Panc1 (cell line): ENCODE results near the gene DPYD. TPM values are rescaled to one million over a fixed set of nuclear protein-coding genes. Genes with fewer than 3 reads are reported as not detected.

Experiments used
- ATAC-seq: fragments of 200-7000 bp; cut with Tn5 transposase; 2 replicates; pipeline ENCODE4 v1.9.1; 2020; ENCODE audit warnings: mild to moderate bottlenecking, moderate library complexity
- BruUV-seq: library from RNA; stranded (reverse); fragments of 400-500 nt; replicated peaks from 2 replicates; lab custom pipeline; 2021; lab: Mats Ljungman, UMichigan
- CTCF ChIA-PET: fragments of 300-600 bp; sonication (Branson Sonifier 250); formaldehyde crosslinking; loops from one replicate; lab custom pipeline; 2022; ENCODE audit warnings: antibody characterized with exemption; lab: Charles Lee
- POLR2A ChIA-PET: fragments of 300-600 bp; sonication (Branson Sonifier 250); formaldehyde crosslinking; loops from one replicate; lab custom pipeline; 2022; ENCODE audit warnings: antibody characterized with exemption; lab: Charles Lee
- DNase-seq: peaks from one replicate; pipeline ENCODE4 v3.0.0-alpha.2; 2010; ENCODE audit warnings: low read depth, low spot score
- H3K27ac ChIP-seq: 2 replicates; pipeline ENCODE4 v1.5.1; 2011; ENCODE audit warnings: mild to moderate bottlenecking, low read length, inconsistent platforms
- H3K27me3 ChIP-seq: fragments of 200-500 bp; sonication (Bioruptor generic); 2 replicates; pipeline ENCODE4 v1.6.0; 2014; ENCODE audit warnings: low read length, inconsistent platforms; ENCODE audit not compliant: control insufficient read depth, insufficient read depth
- H3K36me3 ChIP-seq: fragments of 200-500 bp; sonication (Bioruptor generic); 2 replicates; pipeline ENCODE4 v1.5.1; 2014; ENCODE audit warnings: inconsistent platforms, mild to moderate bottlenecking, low read length, moderate library complexity; ENCODE audit not compliant: control insufficient read depth, insufficient read depth
- H3K4me1 ChIP-seq: 2 replicates; pipeline ENCODE4 v1.5.1; 2011; ENCODE audit warnings: inconsistent platforms, mild to moderate bottlenecking, low read length, moderate library complexity; ENCODE audit not compliant: control insufficient read depth, insufficient read depth
- H3K4me3 ChIP-seq, 2 experiments: 2 replicates each; pipeline ENCODE4 v1.5.1; 2011 to 2012; ENCODE audit warnings: low read depth in 2 of 2, low read length in 2 of 2, mild to moderate bottlenecking in 2 of 2, inconsistent platforms in 1 of 2, moderate library complexity in 1 of 2
- H3K9me3 ChIP-seq: fragments of 200-500 bp; sonication (Bioruptor generic); 2 replicates; pipeline ENCODE4 v1.5.1; 2014; ENCODE audit warnings: low read depth, mild to moderate bottlenecking, inconsistent platforms, low read length, moderate library complexity; ENCODE audit not compliant: control insufficient read depth, insufficient read depth
- POLR2AphosphoS5 ChIP-seq: IDR thresholded peaks from 2 replicates; pipeline ENCODE4 v1.6.1; 2012; ENCODE audit warnings: mild to moderate bottlenecking, low read depth, low read length, moderate library complexity
- REST ChIP-seq, 2 experiments: IDR thresholded peaks; 2 replicates each; pipeline ENCODE4 v1.6.1; 2011 to 2012; ENCODE audit warnings: low read depth in 2 of 2, control low read depth in 1 of 2, low read length in 1 of 2, mild to moderate bottlenecking in 1 of 2, moderate library complexity in 1 of 2; ENCODE audit not compliant: insufficient read depth in 1 of 2
- SIN3A ChIP-seq: IDR thresholded peaks from 2 replicates; pipeline ENCODE4 v1.6.1; 2012; ENCODE audit warnings: low read depth, mild to moderate bottlenecking, low read length, moderate library complexity, borderline replicate concordance; ENCODE audit not compliant: insufficient read depth
- TCF7L2 ChIP-seq: IDR thresholded peaks from 2 replicates; pipeline ENCODE4 v1.6.1; 2011; ENCODE audit warnings: mild to moderate bottlenecking, low read depth, low read length, inconsistent platforms
- in situ Hi-C: cut with HindIII; loops from 2 replicates; pipeline ENCODE4 v1.10.0; 2016; ENCODE audit warnings: low sequenced_read_pairs, low pct_unique_long_range_greater_than_20kb
- intact Hi-C: fragments of 100-400 bp; cut with micrococcal nuclease; formaldehyde crosslinking; loops from one replicate; pipeline ENCODE4 v1.10.0; 2022; ENCODE audit not compliant: unreplicated experiment
- total RNA-seq: library from RNA; stranded (reverse); gene quantifications from one replicate; pipeline ENCODE4 v1.2.1, GENCODE V29; 2021; ENCODE audit not compliant: unreplicated experiment
- TF ChIP-seq, protein P1 (sequence below): fragments of 450-650 bp; IDR thresholded peaks from 2 replicates; pipeline ENCODE4 v1.5.1; 2017; ENCODE audit warnings: mild to moderate bottlenecking

DPYD gene
- total RNA-seq, 1 experiment from 2014 or later: 2.0 TPM

- H3K4me3 ChIP-seq: no peak overlapping the region
- no peaks in the 10 kb centered on the region for H3K36me3 ChIP-seq
- H3K4me1 ChIP-seq: no peaks in the 10 kb centered on the region
- ChIA-PET CTCF (no interaction called here), POLR2A (no interaction called here)
- no peak overlapping the region for H3K27ac ChIP-seq
- DNase-seq (no peak), ATAC-seq (no peak)
- no TSS peak for BruUV-seq
- intact Hi-C loops: no loop called here
- no peak for TF ChIP-seq POLR2AphosphoS5
- no peak for TF ChIP-seq TCF7L2
- TF ChIP-seq, protein P1, sequence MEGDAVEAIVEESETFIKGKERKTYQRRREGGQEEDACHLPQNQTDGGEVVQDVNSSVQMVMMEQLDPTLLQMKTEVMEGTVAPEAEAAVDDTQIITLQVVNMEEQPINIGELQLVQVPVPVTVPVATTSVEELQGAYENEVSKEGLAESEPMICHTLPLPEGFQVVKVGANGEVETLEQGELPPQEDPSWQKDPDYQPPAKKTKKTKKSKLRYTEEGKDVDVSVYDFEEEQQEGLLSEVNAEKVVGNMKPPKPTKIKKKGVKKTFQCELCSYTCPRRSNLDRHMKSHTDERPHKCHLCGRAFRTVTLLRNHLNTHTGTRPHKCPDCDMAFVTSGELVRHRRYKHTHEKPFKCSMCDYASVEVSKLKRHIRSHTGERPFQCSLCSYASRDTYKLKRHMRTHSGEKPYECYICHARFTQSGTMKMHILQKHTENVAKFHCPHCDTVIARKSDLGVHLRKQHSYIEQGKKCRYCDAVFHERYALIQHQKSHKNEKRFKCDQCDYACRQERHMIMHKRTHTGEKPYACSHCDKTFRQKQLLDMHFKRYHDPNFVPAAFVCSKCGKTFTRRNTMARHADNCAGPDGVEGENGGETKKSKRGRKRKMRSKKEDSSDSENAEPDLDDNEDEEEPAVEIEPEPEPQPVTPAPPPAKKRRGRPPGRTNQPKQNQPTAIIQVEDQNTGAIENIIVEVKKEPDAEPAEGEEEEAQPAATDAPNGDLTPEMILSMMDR: no peak
- TF ChIP-seq REST (IDR thresholded peaks at IDR 0.05; ENCODE audit: insufficient read depth in 1 of 2, low read depth in 2 of 2, low read length in 1 of 2): no peak
- TF ChIP-seq SIN3A: no peak
- no peaks in the 10 kb centered on the region for H3K9me3 ChIP-seq
- H3K27me3 ChIP-seq: no peaks in the 10 kb centered on the region
- in situ Hi-C loops: no loop called here
These were observed 496.6 kb downstream of the DPYD start for GRCh38 chr1:97424209-97424608.

- intact Hi-C loops: no loop called here
- no peaks in the 10 kb centered on the region for H3K27me3 ChIP-seq
- H3K4me3 ChIP-seq: no peak overlapping the region
- H3K9me3 ChIP-seq: no peaks in the 10 kb centered on the region
- no TSS peak for BruUV-seq
- in situ Hi-C loops: no loop called here
- DNase-seq (no peak), ATAC-seq (no peak)
- POLR2A ChIA-PET: no interaction called here
- no peaks in the 10 kb centered on the region for H3K36me3 ChIP-seq
- TF ChIP-seq, protein P1: no peak
- no peak for TF ChIP-seq REST (IDR thresholded peaks at IDR 0.05; ENCODE audit: insufficient read depth in 1 of 2, low read depth in 2 of 2, low read length in 1 of 2)
- no peak for TF ChIP-seq SIN3A
- TF ChIP-seq POLR2AphosphoS5: no peak
- TF ChIP-seq TCF7L2: no peak
- CTCF ChIA-PET: no interaction called here
- H3K4me1 ChIP-seq: no peaks in the 10 kb centered on the region
- no peak overlapping the region for H3K27ac ChIP-seq
These were observed 497.4 kb downstream of the DPYD start for GRCh38 chr1:97423403-97423802.
